Kidney tubule cell (primary cell): Measurements from ENCODE around the gene PAX9.
"Not testable (repeated sequence)": the region's sequence is repeated elsewhere in the genome, so short reads cannot be mapped to it uniquely, and the experiment has no call there.

ENCODE experiments used
- DNase-seq: peaks from one replicate; pipeline ENCODE4 v3.0.0-alpha.2; 2018; ENCODE audit warnings: low spot score

Gene PAX9

DNA sequence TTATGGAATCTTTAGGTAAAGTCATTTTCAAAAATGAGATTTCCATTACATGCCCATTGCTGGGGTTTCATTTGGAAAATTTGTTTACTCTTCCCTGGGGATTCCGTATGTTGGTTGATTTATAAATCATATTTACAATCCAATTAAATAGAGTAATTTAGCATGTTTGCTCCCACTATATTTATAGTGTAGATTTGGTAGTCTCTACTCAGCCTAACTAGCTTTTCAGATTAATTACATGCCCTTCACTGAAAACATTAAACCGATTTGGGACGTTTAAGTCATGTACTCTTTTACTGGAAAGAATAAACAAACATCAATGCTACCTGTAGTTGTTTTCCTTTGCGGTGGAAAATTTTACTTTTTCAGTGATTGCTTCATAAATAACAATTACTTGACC, 10.4 kb downstream of the PAX9 start:
- DNase-seq = no peak

GRCh38 chr14:36674659-36675058, 13.0 kb downstream of the PAX9 start:
- DNase-seq = no peak

GRCh38 chr14:36675581-36675980, 13.9 kb downstream of the PAX9 start:
- DNase-seq = no peak

DNA sequence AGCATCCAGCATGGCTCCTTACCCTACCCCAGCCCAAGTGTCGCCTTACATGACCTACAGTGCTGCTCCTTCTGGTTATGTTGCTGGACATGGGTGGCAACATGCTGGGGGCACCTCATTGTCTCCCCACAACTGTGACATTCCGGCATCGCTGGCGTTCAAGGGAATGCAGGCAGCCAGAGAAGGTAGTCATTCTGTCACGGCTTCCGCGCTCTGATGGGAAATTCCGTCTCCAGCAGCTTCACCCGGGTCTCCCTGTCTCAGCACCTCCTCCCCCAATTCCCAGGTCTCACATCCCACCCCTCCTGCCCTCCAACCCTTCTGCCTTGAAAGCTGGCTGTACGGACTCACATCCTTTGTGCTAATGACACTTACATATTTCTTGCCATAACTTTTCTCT, 14.6 kb downstream of the PAX9 start:
- no peak for DNase-seq

DNA sequence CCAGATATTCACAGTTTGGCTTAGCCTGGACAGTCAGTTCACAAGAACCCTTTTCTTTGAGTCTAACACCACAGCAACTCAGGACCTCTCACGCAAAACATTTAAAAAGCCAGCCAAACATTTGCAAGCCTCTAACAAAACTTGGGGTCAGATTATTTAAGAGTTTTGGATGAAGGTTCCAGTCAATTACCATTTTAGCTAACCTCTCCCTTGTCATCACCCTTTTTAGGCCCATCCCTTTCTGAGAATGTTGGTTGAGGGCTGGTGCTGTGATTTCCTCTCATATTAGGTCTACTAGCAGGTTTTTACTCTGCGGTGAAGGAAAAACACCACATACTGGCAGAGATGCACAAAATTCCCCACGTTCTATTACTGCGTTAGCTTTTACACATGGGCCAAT, 20.7 kb downstream of the PAX9 start:
- DNase-seq = no peak

GRCh38 chr14:36683083-36683724, 21.5 kb downstream of the PAX9 start:
- DNase-seq = no peak

GRCh38 chr14:36684946-36685345, 23.3 kb downstream of the PAX9 start:
- no peak for DNase-seq

GRCh38 chr14:36690311-36691040, 28.8 kb downstream of the PAX9 start:
- DNase-seq = peak; percentile 63

GRCh38 chr14:36699420-36699819, 37.8 kb downstream of the PAX9 start:
- DNase-seq = not testable (repeated sequence)

DNA sequence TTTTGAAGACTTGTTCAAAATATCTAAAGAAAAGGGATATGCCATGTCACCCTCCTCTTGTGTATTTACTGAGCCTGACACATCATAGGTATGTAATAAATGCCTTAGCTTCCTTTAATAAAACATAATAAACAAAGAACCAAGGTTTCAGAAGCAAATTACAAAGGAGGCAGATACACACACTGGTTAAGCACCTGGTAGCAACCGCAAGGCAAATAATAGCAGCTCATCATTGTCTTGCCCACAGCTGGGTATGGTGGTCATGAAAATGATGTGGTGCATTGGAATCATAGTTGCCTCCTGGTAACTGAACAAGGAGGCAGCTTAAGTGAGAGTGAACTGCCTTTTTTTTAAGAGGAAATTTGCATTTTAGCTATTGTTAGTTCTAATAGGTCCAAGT, 39.0 kb downstream of the PAX9 start:
- no peak for DNase-seq

DNA sequence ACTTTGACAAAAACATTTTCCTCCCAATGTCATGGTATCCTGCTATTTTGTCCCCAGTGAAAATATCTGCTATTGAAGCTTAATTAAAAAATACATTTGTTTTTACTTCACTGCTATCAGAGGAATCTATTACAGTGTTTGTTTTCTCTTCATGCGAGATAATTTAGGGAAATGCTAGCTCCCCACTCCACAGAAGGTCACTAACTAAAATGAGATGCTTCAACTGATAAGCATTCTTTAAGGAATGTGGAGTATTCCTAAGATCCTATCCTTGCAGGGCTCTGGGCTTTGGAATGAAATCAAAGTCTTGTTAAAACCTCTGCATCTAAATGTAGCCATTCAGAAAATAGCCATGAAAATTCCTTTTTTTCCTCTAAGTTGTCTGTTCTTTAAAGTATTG, 39.5 kb downstream of the PAX9 start:
- no peak for DNase-seq

GRCh38 chr14:36702474-36702873, 40.8 kb downstream of the PAX9 start:
- no peak for DNase-seq

DNA sequence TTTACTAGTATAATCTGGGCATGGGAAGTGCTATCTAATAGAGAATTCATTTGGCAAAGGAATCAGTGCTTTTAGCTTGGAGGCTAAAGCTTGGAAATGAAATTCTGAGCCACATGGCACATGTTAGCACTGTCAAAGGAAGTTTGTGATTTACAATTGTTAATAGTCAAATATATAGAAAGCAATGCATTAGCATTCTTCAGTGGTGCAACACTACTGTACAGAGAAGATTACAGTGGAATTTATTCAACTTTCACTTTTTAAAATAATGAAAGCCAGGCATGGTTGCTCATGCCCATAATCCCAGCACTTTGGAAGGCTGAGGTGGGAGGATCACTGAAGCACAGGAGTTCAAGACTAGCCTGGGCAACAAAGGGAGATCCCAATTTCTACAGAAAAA, 45.9 kb downstream of the PAX9 start:
- no peak for DNase-seq

DNA sequence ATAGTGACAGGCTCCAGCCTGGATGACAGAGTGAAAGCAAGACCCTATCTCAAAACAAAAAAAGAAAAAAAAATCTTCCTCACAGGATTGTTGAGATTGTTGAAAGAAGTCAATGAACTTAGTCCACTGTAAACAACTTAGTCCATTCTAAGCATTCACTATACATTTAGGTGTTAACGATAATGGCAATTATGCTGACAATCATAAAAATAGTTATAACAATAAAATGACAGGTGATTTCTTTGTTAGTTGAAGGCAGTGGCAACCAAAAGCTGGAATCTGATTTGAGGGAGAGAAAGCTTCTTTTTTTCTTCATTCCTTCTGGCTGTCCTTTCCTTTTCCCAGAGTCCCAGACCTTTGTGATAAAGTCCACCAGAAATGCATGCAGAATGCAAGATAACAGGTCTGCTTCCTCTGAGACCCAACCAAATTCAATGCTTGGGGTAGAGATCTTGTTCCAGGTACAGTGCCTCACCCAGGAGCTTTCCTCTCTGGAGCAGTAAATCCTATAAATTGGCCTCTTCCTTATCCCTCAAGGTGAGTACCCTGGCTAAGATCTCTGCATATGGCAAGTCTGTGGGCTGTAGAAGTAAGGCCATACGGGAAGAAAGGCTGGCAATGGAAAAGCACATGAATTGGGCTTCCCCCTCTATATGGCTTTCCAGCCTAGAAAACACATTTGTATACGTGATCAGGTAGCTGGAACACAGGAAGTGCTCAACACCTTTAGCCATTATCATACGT, 52.5 kb downstream of the PAX9 start:
- DNase-seq = no peak

GRCh38 chr14:36716614-36717184, 55.0 kb downstream of the PAX9 start:
- DNase-seq = no peak

GRCh38 chr14:36717363-36717762, 55.7 kb downstream of the PAX9 start:
- DNase-seq = no peak

DNA sequence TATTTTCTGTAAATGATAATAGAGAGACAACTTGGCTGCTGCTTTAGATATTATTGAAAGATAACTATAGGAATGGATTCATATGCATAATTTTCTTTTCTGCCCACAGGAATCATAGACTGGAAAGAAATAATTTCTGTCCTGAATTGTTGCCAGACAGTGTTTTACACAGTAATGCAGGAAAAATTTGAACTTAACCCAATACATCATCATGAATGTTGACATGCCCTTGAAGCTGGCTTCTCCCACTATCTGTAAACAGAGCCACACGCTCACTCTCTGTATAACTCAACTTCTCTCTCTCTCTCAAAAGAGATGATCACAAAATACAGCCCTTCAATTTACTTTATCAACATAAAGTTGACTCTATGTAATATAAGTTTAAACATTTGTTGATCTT, 56.6 kb downstream of the PAX9 start:
- DNase-seq = no peak

GRCh38 chr14:36719823-36720222, 58.2 kb downstream of the PAX9 start:
- no peak for DNase-seq

GRCh38 chr14:36720657-36721056, 59.0 kb downstream of the PAX9 start:
- no peak for DNase-seq

DNA sequence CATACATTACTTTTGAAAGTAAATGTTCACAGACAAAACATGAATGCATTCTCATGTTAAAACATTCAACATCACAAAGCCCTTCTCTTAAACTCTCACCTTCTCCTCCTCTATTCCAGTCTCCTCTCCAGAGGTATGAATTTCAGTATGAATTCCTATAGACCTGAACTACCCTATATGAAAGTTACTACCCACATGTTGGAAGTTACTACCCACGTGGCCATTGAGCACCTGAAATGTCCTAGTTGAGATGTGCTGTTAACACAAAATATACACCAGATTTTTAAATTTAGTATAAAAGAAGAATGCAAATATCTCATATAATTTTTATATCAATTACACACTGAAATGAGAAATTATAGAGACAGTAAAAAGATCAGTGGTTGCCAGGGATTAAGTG, 60.2 kb downstream of the PAX9 start:
- DNase-seq = no peak

- DNase-seq = no peak
Measured at GRCh38 chr14:36723530-36723929, 61.9 kb downstream of the PAX9 start.

DNA sequence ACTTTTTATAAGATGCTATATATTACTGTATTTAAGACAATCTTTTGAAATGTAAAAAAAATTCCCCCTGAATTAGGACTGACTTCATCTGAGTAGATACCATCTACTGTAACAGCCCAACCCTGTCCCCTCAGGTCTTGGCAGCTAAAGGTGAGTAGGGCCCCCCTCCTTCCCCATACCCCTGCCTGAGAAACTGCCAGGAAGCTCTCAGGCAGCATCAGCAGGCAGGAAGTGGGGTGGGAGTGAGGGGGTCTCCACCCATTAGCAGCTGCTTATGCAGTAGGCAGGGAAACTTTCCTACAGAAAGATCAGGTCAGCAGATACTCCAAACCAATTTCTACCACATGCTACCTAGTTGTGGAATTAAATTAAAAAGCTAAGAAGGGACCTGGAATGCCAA, 62.5 kb downstream of the PAX9 start:
- DNase-seq = no peak

DNA sequence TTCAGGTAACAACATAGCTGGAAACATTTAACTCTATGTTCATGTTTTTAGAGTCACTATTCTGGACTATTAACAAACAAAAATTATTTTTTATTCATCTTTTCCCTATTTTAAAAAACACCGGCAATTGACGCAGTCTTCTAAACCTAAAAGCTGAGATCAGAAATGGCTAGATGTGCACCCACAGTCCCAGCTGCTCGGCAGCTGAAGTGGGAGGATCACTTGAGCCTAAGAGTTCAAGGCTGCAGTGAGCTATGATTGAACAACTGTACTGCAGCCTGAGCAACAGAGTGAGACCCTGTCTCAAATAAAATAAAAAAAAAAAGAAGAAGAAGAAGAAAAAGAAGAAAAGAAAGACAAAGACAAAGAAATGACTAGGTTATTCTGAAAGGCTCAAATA, 64.5 kb downstream of the PAX9 start:
- DNase-seq = no peak
